Activated CD4-positive, alpha-beta T cell treated with anti-CD3 and anti-CD28 coated beads, Interleukin-2, amount 10 ng/mL, durations not matched to agents 24 days and 14 days (primary cell): Measurements from ENCODE around the gene FETUB. TPM values are rescaled to one million over a fixed set of nuclear protein-coding genes. Genes with fewer than 3 reads are reported as not detected.
"Not testable (repeated sequence)": the region's sequence is repeated elsewhere in the genome, so short reads cannot be mapped to it uniquely, and the experiment has no call there.

Experiments
- DNase-seq: peaks from one replicate; pipeline ENCODE4 v3.0.0; 2022
- H3K27ac Mint-ChIP-seq: one replicate; pipeline ENCODE4 v1.8.0; 2022; ENCODE audit warnings: mild to moderate bottlenecking, mixed read lengths
- H3K27me3 Mint-ChIP-seq: one replicate; pipeline ENCODE4 v1.8.0; 2022; ENCODE audit warnings: mixed read lengths
- H3K36me3 Mint-ChIP-seq: one replicate; pipeline ENCODE4 v1.8.0; 2022; ENCODE audit warnings: low read depth, mild to moderate bottlenecking, mixed read lengths
- H3K4me1 Mint-ChIP-seq: one replicate; pipeline ENCODE4 v1.8.0; 2021; ENCODE audit warnings: mixed read lengths
- H3K4me3 Mint-ChIP-seq: one replicate; pipeline ENCODE4 v1.8.0; 2022; ENCODE audit warnings: mild to moderate bottlenecking, moderate library complexity, mixed read lengths
- H3K9me3 Mint-ChIP-seq: one replicate; pipeline ENCODE4 v1.8.0; 2021; ENCODE audit warnings: mixed read lengths
- intact Hi-C: fragments of 100-400 bp; cut with micrococcal nuclease; formaldehyde crosslinking; loops from one replicate; pipeline ENCODE4 v1.15.1; 2023
- total RNA-seq: library from RNA; stranded (reverse); gene quantifications from 2 replicates; pipeline ENCODE4 v1.2.3, GENCODE V29; 2022

FETUB gene
- total RNA-seq, 1 donor from 2014 or later = not detected

GRCh38 chr3:186663361-186664118 lies 23.3 kb downstream of the FETUB start:
- no peak overlapping the region for H3K27ac Mint-ChIP-seq
- peaks cover 19% of the 10 kb centered on the region for H3K27me3 Mint-ChIP-seq
- no peaks in the 10 kb centered on the region for H3K36me3 Mint-ChIP-seq
- intact Hi-C loops = no loop called here
- peaks cover 4% of the 10 kb centered on the region for H3K9me3 Mint-ChIP-seq
- H3K4me1 Mint-ChIP-seq = peaks cover 4% of the 10 kb centered on the region
- H3K4me3 Mint-ChIP-seq = no peak overlapping the region
- DNase-seq = no peak

GRCh38 chr3:186664119-186664495 lies 23.9 kb downstream of the FETUB start:
- Mint-ChIP-seq H3K9me3 (peaks cover 4% of the 10 kb centered on the region), H3K4me3 (no peak overlapping the region), H3K27me3 (peaks cover 16% of the 10 kb centered on the region), H3K36me3 (no peaks in the 10 kb centered on the region), H3K27ac (no peak overlapping the region), H3K4me1 (peaks cover 5% of the 10 kb centered on the region)
- intact Hi-C loops = no loop called here
- DNase-seq = no peak

DNA sequence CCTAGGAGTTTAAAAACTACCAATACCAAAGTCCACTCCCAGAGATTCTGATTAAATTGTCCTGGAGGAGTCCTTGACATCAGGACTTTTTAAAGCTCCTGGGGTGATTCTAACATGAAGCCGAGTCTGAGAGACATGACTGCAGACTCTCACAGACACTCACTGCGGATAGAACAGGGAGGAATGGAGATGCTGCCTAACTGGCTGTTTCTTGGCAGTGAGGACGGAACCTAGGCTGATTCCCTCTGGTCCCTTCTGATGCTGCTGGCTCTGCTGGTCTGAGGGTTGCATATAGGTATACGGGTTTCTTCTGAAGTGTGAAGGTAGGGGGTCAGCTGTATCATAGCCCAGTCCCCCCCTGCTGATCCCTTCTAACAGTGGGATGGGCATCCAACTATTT lies 24.3 kb downstream of the FETUB start:
- intact Hi-C loops = no loop called here
- no peak for DNase-seq
- H3K9me3 Mint-ChIP-seq = peaks cover 4% of the 10 kb centered on the region
- H3K27me3 Mint-ChIP-seq = peaks cover 16% of the 10 kb centered on the region
- H3K27ac Mint-ChIP-seq = no peak overlapping the region
- H3K4me3 Mint-ChIP-seq = no peak overlapping the region
- no peaks in the 10 kb centered on the region for H3K36me3 Mint-ChIP-seq
- H3K4me1 Mint-ChIP-seq = peaks cover 8% of the 10 kb centered on the region

GRCh38 chr3:186665625-186666188 lies 25.5 kb downstream of the FETUB start, which contains the start of gene HRG:
TSS of gene HRG (plus strand) at chr3:186666014. CDS start at chr3:186666032, 18 bp downstream.
- intact Hi-C loops = no loop called here
- no peak within 1 kb of the TSS for H3K4me3 Mint-ChIP-seq
- H3K4me1 Mint-ChIP-seq = peaks cover 15% of the 10 kb centered on the region
- H3K9me3 Mint-ChIP-seq = peaks cover 4% of the 10 kb centered on the region
- no peaks in the 10 kb centered on the region for H3K36me3 Mint-ChIP-seq
- no peak for DNase-seq
- H3K27ac Mint-ChIP-seq = no peak within 1 kb of the TSS
- H3K27me3 Mint-ChIP-seq = peaks cover 16% of the 10 kb centered on the region

GRCh38 chr3:186668426-186668825 lies 28.2 kb downstream of the FETUB start:
- Mint-ChIP-seq H3K9me3 (peaks cover 4% of the 10 kb centered on the region), H3K36me3 (no peaks in the 10 kb centered on the region), H3K27me3 (peaks cover 16% of the 10 kb centered on the region), H3K4me1 (peaks cover 16% of the 10 kb centered on the region), H3K4me3 (no peak overlapping the region), H3K27ac (no peak overlapping the region)
- no peak for DNase-seq
- intact Hi-C loops = no loop called here

GRCh38 chr3:186669378-186670084 lies 29.3 kb downstream of the FETUB start:
- H3K36me3 Mint-ChIP-seq = no peaks in the 10 kb centered on the region
- H3K27me3 Mint-ChIP-seq = peaks cover 16% of the 10 kb centered on the region
- peak; percentile 57 for DNase-seq
- H3K9me3 Mint-ChIP-seq = peaks cover 4% of the 10 kb centered on the region
- no peak overlapping the region for H3K27ac Mint-ChIP-seq
- intact Hi-C loops = no loop called here
- peak overlapping the region; percentile 1 for H3K4me3 Mint-ChIP-seq
- H3K4me1 Mint-ChIP-seq = peaks cover 16% of the 10 kb centered on the region

- peaks cover 4% of the 10 kb centered on the region for H3K9me3 Mint-ChIP-seq
- no peak for DNase-seq
- peaks cover 16% of the 10 kb centered on the region for H3K4me1 Mint-ChIP-seq
- peaks cover 19% of the 10 kb centered on the region for H3K27me3 Mint-ChIP-seq
- no peaks in the 10 kb centered on the region for H3K36me3 Mint-ChIP-seq
- H3K27ac Mint-ChIP-seq = no peak overlapping the region
- intact Hi-C loops = no loop called here
- no peak overlapping the region for H3K4me3 Mint-ChIP-seq
These were observed 30.0 kb downstream of the FETUB start for GRCh38 chr3:186670155-186670554.

DNA sequence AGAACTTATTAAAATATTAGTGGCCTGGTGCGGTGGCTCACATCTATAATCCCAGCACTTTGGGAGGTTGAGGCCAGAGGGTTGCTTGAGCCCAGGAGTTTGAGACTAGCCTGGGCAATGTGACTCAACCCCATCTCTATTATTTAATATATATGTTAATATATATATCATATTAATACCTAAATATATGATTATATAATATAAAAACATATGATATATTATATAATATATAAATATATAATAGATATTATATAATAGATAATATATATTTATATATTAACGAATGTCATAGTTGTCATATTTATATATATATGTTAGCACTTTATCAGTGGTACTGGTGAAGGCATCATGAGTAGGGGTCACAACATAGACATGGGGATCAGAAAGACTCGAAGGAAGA lies 30.9 kb downstream of the FETUB start:
- no peak for DNase-seq
- H3K4me3 Mint-ChIP-seq = no peak overlapping the region
- intact Hi-C loops = no loop called here
- H3K4me1 Mint-ChIP-seq = peaks cover 16% of the 10 kb centered on the region
- H3K27ac Mint-ChIP-seq = no peak overlapping the region
- H3K9me3 Mint-ChIP-seq = peaks cover 4% of the 10 kb centered on the region
- no peaks in the 10 kb centered on the region for H3K36me3 Mint-ChIP-seq
- H3K27me3 Mint-ChIP-seq = peaks cover 16% of the 10 kb centered on the region

GRCh38 chr3:186678604-186679003 lies 38.4 kb downstream of the FETUB start:
- peaks cover 51% of the 10 kb centered on the region for H3K27me3 Mint-ChIP-seq
- no peaks in the 10 kb centered on the region for H3K4me1 Mint-ChIP-seq
- H3K9me3 Mint-ChIP-seq = peaks cover 16% of the 10 kb centered on the region
- no peak overlapping the region for H3K4me3 Mint-ChIP-seq
- no peak overlapping the region for H3K27ac Mint-ChIP-seq
- no peaks in the 10 kb centered on the region for H3K36me3 Mint-ChIP-seq
- intact Hi-C loops = no loop called here
- no peak for DNase-seq

DNA sequence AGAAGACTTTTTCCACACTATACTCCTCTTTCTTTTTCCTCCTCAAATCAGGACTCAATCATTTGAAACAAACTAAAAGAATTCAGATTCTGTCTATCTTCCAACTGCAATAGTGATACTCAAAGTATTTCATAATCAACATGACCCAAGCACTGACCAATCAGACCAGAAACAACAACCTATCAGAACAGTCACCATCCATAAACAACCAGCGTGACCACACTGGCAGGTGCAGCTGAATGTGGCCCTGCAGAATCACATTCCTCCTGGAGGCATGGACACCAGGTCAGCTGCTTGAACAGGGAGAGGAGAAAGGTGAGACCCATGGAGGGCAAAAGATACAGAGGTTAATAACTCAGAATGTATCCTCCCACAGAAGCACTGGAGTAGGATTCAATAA lies 39.0 kb downstream of the FETUB start:
- intact Hi-C loops = no loop called here
- no peak overlapping the region for H3K27ac Mint-ChIP-seq
- no peak for DNase-seq
- H3K4me3 Mint-ChIP-seq = no peak overlapping the region
- H3K36me3 Mint-ChIP-seq = no peaks in the 10 kb centered on the region
- H3K9me3 Mint-ChIP-seq = peaks cover 16% of the 10 kb centered on the region
- peaks cover 48% of the 10 kb centered on the region for H3K27me3 Mint-ChIP-seq
- H3K4me1 Mint-ChIP-seq = no peaks in the 10 kb centered on the region

GRCh38 chr3:186680869-186681268 lies 40.7 kb downstream of the FETUB start:
- H3K4me1 Mint-ChIP-seq = no peaks in the 10 kb centered on the region
- H3K9me3 Mint-ChIP-seq = peaks cover 26% of the 10 kb centered on the region
- H3K4me3 Mint-ChIP-seq = no peak overlapping the region
- DNase-seq = no peak
- H3K27me3 Mint-ChIP-seq = peaks cover 44% of the 10 kb centered on the region
- intact Hi-C loops = no loop called here
- H3K36me3 Mint-ChIP-seq = no peaks in the 10 kb centered on the region
- no peak overlapping the region for H3K27ac Mint-ChIP-seq

- no peak for DNase-seq
- intact Hi-C loops = no loop called here
- Mint-ChIP-seq H3K27ac (no peak overlapping the region), H3K36me3 (no peaks in the 10 kb centered on the region), H3K4me3 (no peak overlapping the region), H3K27me3 (peaks cover 35% of the 10 kb centered on the region), H3K4me1 (peaks cover 2% of the 10 kb centered on the region), H3K9me3 (peaks cover 25% of the 10 kb centered on the region)
These were observed 42.6 kb downstream of the FETUB start for GRCh38 chr3:186682812-186683211.

DNA sequence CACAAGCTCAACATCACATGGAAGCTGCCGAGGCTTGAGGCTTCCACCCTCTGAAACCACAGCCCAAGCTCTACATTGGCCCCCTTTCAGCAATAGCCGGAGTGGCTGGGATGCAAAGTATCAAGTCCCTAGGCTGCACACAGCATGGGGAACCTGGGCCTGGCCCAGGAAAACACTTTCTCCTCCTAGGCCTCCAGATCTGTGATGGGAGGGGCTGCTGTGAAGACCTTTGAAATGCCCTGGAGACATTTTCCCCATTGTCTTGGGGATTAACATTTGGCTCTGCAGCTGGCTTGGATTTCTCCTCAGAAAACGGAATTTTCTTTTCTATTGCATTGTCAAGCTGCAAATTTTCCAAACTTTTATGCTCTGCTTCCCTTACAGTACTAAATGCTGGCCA lies 43.8 kb downstream of the FETUB start:
- peaks cover 25% of the 10 kb centered on the region for H3K9me3 Mint-ChIP-seq
- intact Hi-C loops = no loop called here
- H3K4me1 Mint-ChIP-seq = peaks cover 4% of the 10 kb centered on the region
- H3K27ac Mint-ChIP-seq = no peak overlapping the region
- H3K4me3 Mint-ChIP-seq = no peak overlapping the region
- no peak for DNase-seq
- H3K27me3 Mint-ChIP-seq = peaks cover 29% of the 10 kb centered on the region
- no peaks in the 10 kb centered on the region for H3K36me3 Mint-ChIP-seq

- peaks cover 29% of the 10 kb centered on the region for H3K27me3 Mint-ChIP-seq
- intact Hi-C loops, H3K4me3 Mint-ChIP-seq: not testable (repeated sequence)
These were observed 46.3 kb downstream of the FETUB start for GRCh38 chr3:186686475-186686874.

More at GRCh38 chr3:186686475-186686874, 46.3 kb downstream of the FETUB start:
- not testable (repeated sequence) for DNase-seq, H3K27ac Mint-ChIP-seq, H3K4me1 Mint-ChIP-seq, H3K36me3 Mint-ChIP-seq
- H3K9me3 Mint-ChIP-seq = peaks cover 25% of the 10 kb centered on the region
